HG03045 (cell line): Measurements from ENCODE around the gene GALNT14.

Experiments
- ATAC-seq: cut with Tn5 transposase; IDR thresholded peaks from one replicate; pipeline ENCODE4 v1.9.1; 2021; ENCODE audit warnings: mild to moderate bottlenecking, moderate library complexity; ENCODE audit not compliant: unreplicated experiment

The GALNT14 gene

DNA sequence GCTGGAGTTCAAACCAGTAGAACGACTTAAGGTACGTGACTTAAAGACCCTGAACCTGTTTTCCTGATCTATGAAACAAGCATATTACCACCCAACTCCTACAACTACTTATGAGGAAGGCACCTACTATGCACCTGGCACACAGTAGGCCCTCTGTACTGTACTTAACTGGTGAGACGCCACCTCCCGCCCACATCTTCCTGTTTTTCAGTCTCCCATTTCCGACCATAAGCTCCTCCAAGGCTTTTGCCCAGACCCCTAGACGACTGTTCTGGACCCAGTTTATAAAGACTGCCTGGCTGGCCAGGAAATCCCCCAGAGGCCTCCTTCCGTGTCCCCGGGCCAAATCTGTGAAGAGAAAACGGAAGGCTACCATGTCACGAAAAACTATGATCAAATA, 1.5 kb downstream of the GALNT14 start:
- ATAC-seq: no peak

- ATAC-seq: no peak
Observed at GRCh38 chr2:31136000-31136399, 2.2 kb downstream of the GALNT14 start.

GRCh38 chr2:31134480-31134879, 3.8 kb downstream of the GALNT14 start:
- ATAC-seq: no peak

- ATAC-seq: no peak
Observed at GRCh38 chr2:31132786-31133185, 5.5 kb downstream of the GALNT14 start.

DNA sequence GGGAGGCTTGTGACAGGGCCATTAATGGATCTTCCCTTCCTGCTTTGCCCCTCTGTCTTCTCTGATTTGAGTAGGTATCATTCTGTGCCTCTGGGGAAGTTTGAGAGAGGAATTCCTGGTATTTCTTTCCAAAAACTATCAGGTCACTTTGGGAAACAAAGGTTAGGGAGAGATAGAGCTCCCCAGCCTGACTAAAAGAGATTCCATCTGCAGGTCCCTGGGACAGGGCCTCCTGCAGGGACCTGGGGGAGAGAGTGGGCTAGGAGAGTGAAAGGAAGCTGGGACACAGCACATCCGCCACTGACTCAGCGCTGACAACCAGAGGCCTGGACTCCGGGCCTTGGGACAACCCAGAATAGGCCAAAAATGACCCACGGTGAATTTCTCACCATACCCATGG, 6.4 kb downstream of the GALNT14 start:
- no peak for ATAC-seq

DNA sequence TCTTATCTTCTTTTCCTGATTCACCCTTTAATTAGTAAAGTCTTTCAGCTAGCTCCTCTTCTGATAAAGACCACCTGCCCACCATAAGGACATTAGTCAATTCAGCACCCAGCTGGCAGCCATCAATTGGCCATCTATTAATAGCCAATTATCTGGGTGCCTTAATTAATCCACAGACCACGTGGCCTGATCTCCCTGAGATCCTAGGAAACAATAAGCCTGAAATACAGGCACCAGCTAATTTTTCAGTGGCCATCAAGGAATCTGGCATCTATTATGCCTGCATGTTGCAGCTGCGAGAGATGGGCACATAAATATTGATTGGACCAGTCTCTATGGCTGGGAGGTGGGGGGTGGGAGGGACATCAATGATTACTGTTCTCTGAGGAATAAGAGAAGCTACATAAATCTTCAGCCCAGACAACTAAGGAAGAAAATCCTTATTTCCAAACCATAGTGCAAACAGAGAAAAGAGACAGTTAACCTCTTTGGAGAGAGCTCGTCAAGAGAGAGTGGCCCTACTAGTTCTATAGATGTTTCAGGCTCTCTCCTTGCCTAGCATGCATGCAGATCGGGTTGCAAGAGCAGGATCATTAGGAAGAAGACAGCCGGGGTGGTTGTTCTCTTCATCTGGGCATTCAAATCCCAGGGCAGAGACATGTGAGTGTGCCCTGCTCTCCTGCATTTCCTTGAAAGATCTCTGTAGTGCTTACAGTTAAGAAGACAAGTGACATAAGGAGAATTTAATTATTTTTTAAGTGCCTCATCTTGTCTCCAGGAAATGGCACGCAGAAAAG, 8.7 kb downstream of the GALNT14 start:
- no peak for ATAC-seq

- no peak for ATAC-seq
Observed at GRCh38 chr2:31127931-31128330, 10.3 kb downstream of the GALNT14 start.

- no peak for ATAC-seq
Observed at GRCh38 chr2:31125918-31126695, 12.1 kb downstream of the GALNT14 start.

DNA sequence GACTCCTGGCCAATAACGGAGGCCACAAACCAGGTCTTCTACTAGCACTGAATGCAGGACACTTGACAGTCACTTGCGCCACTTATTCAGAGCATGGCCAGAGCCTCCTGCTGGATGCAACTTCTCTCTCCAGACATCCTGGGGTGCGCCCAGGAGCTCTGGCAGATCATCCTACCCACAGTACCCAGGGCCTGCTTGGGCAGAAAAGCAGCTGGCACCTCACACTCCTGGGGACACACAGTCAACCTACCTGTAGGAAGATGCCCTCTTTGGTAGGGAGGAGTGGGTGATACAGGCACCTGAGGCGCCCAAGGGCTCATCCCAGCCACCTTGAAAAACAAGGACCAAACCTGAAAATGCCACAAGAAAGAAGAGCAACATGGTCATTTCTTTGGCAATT, 13.3 kb downstream of the GALNT14 start:
- ATAC-seq: no peak

- ATAC-seq: no peak
Observed at GRCh38 chr2:31122133-31122532, 16.1 kb downstream of the GALNT14 start.

DNA sequence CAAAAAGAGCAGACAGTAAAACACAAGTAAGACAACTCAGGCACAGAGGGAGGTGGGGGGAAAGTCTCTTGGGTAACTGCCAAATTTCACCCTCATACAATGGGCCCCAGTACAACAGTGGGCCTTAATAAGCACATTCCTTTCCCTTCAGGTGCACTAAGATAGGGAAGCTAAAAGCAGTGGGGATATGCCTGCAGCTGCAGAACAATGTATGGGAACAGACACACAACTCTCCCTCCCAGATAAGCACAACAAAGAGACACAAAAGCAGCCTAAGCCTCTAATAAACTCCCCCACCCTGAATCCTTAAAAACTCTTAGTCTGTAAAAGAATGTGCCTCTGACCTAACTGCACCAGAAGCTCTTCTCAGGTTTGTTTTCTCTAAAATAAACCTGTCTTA, 24.5 kb downstream of the GALNT14 start:
- no peak for ATAC-seq

- no peak for ATAC-seq
Observed at GRCh38 chr2:31112544-31112943, 25.7 kb downstream of the GALNT14 start.

DNA sequence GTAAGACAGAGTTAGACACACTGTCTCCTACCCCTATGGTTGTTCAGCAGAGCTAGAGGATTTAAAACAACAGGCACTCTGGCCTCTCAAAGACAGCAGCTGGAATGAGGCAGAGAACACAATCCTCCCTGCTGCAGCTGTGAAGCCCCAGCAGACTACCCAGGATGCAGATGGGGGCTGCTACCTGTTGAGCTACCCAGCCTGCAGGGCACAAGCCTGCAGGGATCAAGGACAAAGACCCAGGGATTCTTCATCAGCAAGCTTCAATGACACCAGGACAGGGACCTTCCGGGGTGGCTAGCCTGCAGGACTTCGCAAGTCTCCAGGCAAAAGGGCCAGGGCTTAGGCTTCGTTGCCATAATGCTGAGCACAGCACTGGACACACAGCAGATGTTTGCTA, 27.2 kb downstream of the GALNT14 start:
- no peak for ATAC-seq

DNA sequence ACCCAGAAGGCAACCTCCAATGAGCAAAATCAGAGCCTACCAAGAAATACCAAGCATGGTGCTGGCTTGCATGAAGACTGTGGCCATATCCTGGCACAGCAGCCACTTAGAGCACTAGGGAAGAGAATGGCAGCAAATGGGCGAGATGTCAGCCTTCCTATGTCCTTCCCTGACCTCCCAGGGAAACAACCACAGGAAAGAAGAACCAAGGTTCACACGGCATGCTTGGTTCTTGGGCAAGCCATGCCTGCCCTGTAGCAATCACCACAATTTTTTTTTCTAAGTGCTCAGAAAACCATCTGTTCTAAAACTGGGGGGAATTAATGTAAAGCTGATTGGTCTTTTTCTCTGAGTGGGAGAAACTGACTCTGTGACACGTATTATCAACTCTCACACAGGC, 27.8 kb downstream of the GALNT14 start:
- no peak for ATAC-seq

GRCh38 chr2:31109633-31110192, 28.5 kb downstream of the GALNT14 start:
- no peak for ATAC-seq

DNA sequence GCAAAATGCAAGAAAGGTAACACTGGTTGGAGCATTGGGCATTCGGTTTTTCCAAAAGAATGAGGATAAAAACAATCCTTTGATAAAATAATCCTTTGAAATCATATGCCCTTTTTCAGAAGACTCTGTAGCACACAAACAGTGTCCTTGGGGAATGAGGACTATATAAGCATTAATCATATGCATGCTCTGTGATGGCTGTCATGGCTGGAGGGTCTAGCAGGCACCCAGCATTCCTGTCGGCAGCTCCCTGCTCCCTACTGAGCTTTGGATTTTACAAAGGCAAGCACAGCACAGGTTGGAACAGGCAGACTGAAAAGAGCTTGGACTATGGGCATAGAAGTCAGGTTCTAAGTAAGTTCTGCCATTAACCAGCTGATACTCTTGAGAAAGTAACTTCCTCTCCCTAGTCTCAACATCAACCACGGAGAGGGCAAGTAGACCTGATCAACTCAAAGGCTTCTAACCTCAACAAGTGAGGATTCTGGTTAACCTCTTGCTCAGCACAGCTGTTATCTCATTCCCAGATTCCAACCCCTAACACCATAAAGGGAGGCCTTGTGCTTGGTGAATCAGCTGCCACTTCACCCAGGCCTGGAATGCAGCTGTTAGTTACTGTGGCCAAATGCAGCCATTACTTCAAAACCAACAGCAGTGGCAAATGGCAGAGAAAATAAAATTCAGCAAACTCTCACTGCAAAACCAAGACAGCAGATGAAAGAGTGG, 29.5 kb downstream of the GALNT14 start:
- ATAC-seq: no peak

GRCh38 chr2:31107591-31108300, 30.5 kb downstream of the GALNT14 start:
- ATAC-seq: no peak

DNA sequence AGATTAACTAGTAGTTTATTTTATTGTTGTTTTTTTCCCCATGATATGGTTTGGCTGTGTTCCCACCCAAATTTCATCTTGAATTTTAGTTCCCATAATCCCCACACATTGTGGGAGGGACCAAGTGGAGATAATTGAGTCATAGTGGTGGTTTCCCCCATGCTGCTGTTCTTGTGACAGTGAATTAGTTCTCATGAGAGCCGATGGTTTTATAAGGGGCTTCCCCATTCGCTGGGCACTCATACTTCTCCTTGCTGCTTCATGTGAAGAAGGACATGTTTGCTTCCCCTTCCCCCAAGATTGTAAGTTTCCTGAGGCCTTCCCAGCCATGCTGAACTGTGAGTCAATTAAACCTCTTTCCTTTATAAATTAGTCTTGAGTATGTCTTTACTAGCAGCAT, 36.5 kb downstream of the GALNT14 start:
- ATAC-seq: no peak

DNA sequence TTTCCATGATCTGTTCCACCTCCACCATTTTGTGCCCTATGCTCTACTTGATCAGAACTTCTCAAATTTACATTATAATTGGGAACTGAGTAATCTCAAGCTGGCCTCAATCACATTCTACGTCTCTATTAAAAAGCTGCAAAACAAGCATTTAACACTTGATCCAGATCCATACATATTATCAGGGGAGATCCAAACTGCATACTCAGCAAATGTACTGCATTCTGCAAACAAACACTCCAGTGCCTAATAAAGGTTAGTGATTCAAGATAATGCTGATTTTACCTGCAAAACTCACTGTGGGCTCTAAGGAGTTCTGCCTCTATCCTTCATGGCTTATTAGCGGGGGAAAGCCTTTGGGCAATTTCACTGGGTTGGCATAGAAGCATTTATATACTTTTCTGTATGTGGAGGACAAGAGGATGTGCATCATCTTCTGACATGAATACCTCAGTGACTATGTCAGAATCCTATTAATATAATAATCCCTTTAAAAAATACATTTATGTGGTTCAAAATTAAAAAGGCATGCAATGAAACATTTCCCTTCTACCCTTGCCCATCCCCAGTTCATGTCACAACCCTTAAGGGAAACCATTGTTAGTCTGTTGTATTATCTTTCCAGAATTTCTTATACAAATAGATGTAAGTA, 40.2 kb downstream of the GALNT14 start:
- ATAC-seq: no peak

GRCh38 chr2:31090188-31090587, 48.1 kb downstream of the GALNT14 start:
- no peak for ATAC-seq
